GM23338 (cell line): Measurements from ENCODE around the gene XDH.

ENCODE experiments used
- CREB1 ChIP-seq: fragments of 250-450 bp; sonication (Bioruptor Pico); IDR thresholded peaks from 2 replicates; pipeline ENCODE4 v1.5.0; 2020; ENCODE audit warnings: low read depth, mild to moderate bottlenecking, moderate library complexity
- EZH2 ChIP-seq: fragments of 200-600 bp; sonication (generic); IDR thresholded peaks from one replicate; pipeline ENCODE4 v1.8.0; 2017; ENCODE audit warnings: antibody characterized with exemption, mild to moderate bottlenecking, low read depth; ENCODE audit not compliant: unreplicated experiment
- EZH2phosphoT487 ChIP-seq: fragments of 200-600 bp; sonication (generic); IDR thresholded peaks from one replicate; pipeline ENCODE4 v1.8.1; 2018; ENCODE audit warnings: antibody characterized with exemption; ENCODE audit not compliant: unreplicated experiment
- JUNB ChIP-seq: IDR thresholded peaks from one replicate; pipeline ENCODE4 v1.6.1; 2016; ENCODE audit warnings: antibody characterized with exemption; ENCODE audit not compliant: unreplicated experiment
- NANOG ChIP-seq: IDR thresholded peaks from 2 replicates; pipeline ENCODE4 v1.6.1; 2016; ENCODE audit warnings: antibody characterized with exemption, borderline replicate concordance
- POLR2AphosphoS5 ChIP-seq: IDR thresholded peaks from 2 replicates; pipeline ENCODE4 v1.6.1; 2016; ENCODE audit warnings: antibody characterized with exemption, low read depth
- ZNF114 ChIP-seq: fragments of 250-450 bp; sonication (Bioruptor Pico); IDR thresholded peaks from 2 replicates; pipeline ENCODE4 v1.5.0; 2020; ENCODE audit warnings: mild to moderate bottlenecking, moderate library complexity
- ZNF331 ChIP-seq: fragments of 250-450 bp; sonication (Bioruptor Pico); IDR thresholded peaks from 2 replicates; pipeline ENCODE4 v1.5.0; 2020; ENCODE audit warnings: low read depth, mild to moderate bottlenecking, moderate library complexity
- TF ChIP-seq, protein P1 (sequence below), 2 experiments: fragments of 200-600 bp in 1 of 2; sonication (generic) in 1 of 2; conservative IDR thresholded peaks; 2 replicates each; pipeline versions ENCODE4 v1.5.1 to v1.6.1; 2016 to 2017; ENCODE audit warnings: antibody characterized with exemption in 2 of 2, low read depth in 2 of 2, mild to moderate bottlenecking in 2 of 2, moderate library complexity in 1 of 2
- TF ChIP-seq, protein P2 (sequence below): IDR thresholded peaks from one replicate; pipeline ENCODE4 v1.6.1; 2018; ENCODE audit warnings: antibody characterized with exemption; ENCODE audit not compliant: unreplicated experiment
- TF ChIP-seq, protein P3 (sequence below): IDR thresholded peaks from 2 replicates; pipeline ENCODE4 v1.6.1; 2016; ENCODE audit warnings: antibody characterized with exemption
- TF ChIP-seq, protein P4 (sequence below): fragments of 250-450 bp; sonication (Bioruptor Pico); IDR thresholded peaks from 2 replicates; pipeline ENCODE4 v1.5.0; 2020; ENCODE audit warnings: mild to moderate bottlenecking, moderate library complexity

DNA sequence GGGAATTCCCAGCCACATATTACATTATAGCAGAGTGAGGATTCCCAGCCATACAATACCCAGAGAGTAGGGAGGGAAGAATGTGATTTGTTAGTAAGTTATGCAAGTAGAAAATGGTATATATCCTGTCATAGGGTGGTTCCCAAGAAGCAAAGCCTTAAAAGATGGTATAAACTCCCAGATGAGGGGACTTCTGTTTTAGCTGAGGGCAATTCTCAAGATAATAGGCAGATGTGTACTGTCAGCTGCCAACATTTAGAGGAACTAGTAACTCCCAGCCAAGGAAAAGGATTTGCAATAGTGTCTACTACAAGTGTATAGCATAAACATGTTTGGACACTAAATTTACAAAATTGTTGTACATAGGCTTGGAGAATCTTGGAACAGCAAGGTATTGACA, 86.5 kb downstream of the XDH start:
- TF ChIP-seq, protein P1, sequence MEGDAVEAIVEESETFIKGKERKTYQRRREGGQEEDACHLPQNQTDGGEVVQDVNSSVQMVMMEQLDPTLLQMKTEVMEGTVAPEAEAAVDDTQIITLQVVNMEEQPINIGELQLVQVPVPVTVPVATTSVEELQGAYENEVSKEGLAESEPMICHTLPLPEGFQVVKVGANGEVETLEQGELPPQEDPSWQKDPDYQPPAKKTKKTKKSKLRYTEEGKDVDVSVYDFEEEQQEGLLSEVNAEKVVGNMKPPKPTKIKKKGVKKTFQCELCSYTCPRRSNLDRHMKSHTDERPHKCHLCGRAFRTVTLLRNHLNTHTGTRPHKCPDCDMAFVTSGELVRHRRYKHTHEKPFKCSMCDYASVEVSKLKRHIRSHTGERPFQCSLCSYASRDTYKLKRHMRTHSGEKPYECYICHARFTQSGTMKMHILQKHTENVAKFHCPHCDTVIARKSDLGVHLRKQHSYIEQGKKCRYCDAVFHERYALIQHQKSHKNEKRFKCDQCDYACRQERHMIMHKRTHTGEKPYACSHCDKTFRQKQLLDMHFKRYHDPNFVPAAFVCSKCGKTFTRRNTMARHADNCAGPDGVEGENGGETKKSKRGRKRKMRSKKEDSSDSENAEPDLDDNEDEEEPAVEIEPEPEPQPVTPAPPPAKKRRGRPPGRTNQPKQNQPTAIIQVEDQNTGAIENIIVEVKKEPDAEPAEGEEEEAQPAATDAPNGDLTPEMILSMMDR (conservative IDR thresholded peaks at IDR 0.05; ENCODE audit: low read depth in 2 of 2), result no peak
- TF ChIP-seq JUNB (no peak), EZH2 (no peak), POLR2AphosphoS5 (no peak), CREB1 (no peak), EZH2phosphoT487 (no peak), NANOG (no peak), ZNF331 (CRISPR knock-in tag) (no peak), ZNF114 (CRISPR knock-in tag) (no peak)
- TF ChIP-seq, protein P2, sequence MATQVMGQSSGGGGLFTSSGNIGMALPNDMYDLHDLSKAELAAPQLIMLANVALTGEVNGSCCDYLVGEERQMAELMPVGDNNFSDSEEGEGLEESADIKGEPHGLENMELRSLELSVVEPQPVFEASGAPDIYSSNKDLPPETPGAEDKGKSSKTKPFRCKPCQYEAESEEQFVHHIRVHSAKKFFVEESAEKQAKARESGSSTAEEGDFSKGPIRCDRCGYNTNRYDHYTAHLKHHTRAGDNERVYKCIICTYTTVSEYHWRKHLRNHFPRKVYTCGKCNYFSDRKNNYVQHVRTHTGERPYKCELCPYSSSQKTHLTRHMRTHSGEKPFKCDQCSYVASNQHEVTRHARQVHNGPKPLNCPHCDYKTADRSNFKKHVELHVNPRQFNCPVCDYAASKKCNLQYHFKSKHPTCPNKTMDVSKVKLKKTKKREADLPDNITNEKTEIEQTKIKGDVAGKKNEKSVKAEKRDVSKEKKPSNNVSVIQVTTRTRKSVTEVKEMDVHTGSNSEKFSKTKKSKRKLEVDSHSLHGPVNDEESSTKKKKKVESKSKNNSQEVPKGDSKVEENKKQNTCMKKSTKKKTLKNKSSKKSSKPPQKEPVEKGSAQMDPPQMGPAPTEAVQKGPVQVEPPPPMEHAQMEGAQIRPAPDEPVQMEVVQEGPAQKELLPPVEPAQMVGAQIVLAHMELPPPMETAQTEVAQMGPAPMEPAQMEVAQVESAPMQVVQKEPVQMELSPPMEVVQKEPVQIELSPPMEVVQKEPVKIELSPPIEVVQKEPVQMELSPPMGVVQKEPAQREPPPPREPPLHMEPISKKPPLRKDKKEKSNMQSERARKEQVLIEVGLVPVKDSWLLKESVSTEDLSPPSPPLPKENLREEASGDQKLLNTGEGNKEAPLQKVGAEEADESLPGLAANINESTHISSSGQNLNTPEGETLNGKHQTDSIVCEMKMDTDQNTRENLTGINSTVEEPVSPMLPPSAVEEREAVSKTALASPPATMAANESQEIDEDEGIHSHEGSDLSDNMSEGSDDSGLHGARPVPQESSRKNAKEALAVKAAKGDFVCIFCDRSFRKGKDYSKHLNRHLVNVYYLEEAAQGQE, result no peak
- TF ChIP-seq, protein P3, sequence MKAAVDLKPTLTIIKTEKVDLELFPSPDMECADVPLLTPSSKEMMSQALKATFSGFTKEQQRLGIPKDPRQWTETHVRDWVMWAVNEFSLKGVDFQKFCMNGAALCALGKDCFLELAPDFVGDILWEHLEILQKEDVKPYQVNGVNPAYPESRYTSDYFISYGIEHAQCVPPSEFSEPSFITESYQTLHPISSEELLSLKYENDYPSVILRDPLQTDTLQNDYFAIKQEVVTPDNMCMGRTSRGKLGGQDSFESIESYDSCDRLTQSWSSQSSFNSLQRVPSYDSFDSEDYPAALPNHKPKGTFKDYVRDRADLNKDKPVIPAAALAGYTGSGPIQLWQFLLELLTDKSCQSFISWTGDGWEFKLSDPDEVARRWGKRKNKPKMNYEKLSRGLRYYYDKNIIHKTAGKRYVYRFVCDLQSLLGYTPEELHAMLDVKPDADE, result no peak
- TF ChIP-seq, protein P4, sequence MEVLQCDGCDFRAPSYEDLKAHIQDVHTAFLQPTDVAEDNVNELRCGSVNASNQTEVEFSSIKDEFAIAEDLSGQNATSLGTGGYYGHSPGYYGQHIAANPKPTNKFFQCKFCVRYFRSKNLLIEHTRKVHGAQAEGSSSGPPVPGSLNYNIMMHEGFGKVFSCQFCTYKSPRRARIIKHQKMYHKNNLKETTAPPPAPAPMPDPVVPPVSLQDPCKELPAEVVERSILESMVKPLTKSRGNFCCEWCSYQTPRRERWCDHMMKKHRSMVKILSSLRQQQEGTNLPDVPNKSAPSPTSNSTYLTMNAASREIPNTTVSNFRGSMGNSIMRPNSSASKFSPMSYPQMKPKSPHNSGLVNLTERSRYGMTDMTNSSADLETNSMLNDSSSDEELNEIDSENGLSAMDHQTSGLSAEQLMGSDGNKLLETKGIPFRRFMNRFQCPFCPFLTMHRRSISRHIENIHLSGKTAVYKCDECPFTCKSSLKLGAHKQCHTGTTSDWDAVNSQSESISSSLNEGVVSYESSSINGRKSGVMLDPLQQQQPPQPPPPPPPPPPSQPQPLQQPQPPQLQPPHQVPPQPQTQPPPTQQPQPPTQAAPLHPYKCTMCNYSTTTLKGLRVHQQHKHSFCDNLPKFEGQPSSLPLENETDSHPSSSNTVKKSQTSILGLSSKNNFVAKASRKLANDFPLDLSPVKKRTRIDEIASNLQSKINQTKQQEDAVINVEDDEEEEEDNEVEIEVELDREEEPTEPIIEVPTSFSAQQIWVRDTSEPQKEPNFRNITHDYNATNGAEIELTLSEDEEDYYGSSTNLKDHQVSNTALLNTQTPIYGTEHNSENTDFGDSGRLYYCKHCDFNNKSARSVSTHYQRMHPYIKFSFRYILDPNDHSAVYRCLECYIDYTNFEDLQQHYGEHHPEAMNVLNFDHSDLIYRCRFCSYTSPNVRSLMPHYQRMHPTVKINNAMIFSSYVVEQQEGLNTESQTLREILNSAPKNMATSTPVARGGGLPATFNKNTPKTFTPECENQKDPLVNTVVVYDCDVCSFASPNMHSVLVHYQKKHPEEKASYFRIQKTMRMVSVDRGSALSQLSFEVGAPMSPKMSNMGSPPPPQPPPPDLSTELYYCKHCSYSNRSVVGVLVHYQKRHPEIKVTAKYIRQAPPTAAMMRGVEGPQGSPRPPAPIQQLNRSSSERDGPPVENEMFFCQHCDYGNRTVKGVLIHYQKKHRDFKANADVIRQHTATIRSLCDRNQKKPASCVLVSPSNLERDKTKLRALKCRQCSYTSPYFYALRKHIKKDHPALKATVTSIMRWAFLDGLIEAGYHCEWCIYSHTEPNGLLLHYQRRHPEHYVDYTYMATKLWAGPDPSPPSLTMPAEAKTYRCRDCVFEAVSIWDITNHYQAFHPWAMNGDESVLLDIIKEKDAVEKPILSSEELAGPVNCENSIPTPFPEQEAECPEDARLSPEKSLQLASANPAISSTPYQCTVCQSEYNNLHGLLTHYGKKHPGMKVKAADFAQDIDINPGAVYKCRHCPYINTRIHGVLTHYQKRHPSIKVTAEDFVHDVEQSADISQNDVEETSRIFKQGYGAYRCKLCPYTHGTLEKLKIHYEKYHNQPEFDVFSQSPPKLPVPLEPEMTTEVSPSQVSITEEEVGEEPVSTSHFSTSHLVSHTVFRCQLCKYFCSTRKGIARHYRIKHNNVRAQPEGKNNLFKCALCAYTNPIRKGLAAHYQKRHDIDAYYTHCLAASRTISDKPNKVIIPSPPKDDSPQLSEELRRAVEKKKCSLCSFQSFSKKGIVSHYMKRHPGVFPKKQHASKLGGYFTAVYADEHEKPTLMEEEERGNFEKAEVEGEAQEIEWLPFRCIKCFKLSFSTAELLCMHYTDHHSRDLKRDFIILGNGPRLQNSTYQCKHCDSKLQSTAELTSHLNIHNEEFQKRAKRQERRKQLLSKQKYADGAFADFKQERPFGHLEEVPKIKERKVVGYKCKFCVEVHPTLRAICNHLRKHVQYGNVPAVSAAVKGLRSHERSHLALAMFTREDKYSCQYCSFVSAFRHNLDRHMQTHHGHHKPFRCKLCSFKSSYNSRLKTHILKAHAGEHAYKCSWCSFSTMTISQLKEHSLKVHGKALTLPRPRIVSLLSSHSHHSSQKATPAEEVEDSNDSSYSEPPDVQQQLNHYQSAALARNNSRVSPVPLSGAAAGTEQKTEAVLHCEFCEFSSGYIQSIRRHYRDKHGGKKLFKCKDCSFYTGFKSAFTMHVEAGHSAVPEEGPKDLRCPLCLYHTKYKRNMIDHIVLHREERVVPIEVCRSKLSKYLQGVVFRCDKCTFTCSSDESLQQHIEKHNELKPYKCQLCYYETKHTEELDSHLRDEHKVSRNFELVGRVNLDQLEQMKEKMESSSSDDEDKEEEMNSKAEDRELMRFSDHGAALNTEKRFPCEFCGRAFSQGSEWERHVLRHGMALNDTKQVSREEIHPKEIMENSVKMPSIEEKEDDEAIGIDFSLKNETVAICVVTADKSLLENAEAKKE (CRISPR knock-in tag), result no peak
